CD4-positive, CD25-positive, alpha-beta regulatory T cell (primary cell): Measurements from ENCODE around the gene PPHLN1. TPM values are rescaled to one million over a fixed set of nuclear protein-coding genes. Genes with fewer than 3 reads are reported as not detected.
A peak's percentile ranks its signal among the peaks of the same experiment; 100 is the strongest.

Source experiments
- ATAC-seq, 2 donors: fragments of 150-1000 bp; cut with Tn5 transposase; one replicate each; pipeline ENCODE4 v1.10.0; 2021; ENCODE audit warnings: low read depth in 2 of 2, moderate number of reproducible peaks in 2 of 2, moderate library complexity in 1 of 2
- DNase-seq, 3 donors: peaks; one replicate each; pipeline versions ENCODE4 v3.0.0 to v3.0.0-alpha.2; 2012 to 2022; ENCODE audit warnings: mixed read lengths in 1 of 3
- H3K27ac ChIP-seq: one replicate; pipeline ENCODE4 v1.7.0; 2013; ENCODE audit warnings: mild to moderate bottlenecking, low read length; ENCODE audit not compliant: insufficient read depth, poor library complexity, severe bottlenecking
- H3K27me3 ChIP-seq: one replicate; pipeline ENCODE4 v1.7.0; 2013; ENCODE audit warnings: low read length; ENCODE audit not compliant: control insufficient read depth, insufficient read depth
- H3K36me3 ChIP-seq: one replicate; pipeline ENCODE4 v1.7.0; 2013; ENCODE audit warnings: mild to moderate bottlenecking, low read length, moderate library complexity; ENCODE audit not compliant: control insufficient read depth, insufficient read depth
- H3K4me1 ChIP-seq: 2 replicates; pipeline ENCODE4 v1.7.0; 2013; ENCODE audit warnings: mild to moderate bottlenecking, low read length; ENCODE audit not compliant: insufficient read depth, control insufficient read depth, poor library complexity, severe bottlenecking
- H3K4me3 ChIP-seq: one replicate; pipeline ENCODE4 v1.7.0; 2013; ENCODE audit warnings: low read depth, mild to moderate bottlenecking, low read length, moderate library complexity
- H3K9me3 ChIP-seq, 2 experiments: 1 replicate in 1 of 2; 2 replicates in 1 of 2; pipeline ENCODE4 v1.7.0; 2013; ENCODE audit warnings: low read length in 2 of 2, mild to moderate bottlenecking in 1 of 2, moderate library complexity in 1 of 2; ENCODE audit not compliant: control insufficient read depth in 2 of 2
- H3K27ac Mint-ChIP-seq, 3 donors: one replicate each; pipeline ENCODE4 v1.8.0; 2020 to 2022; ENCODE audit warnings: mild to moderate bottlenecking in 3 of 3, mixed read lengths in 3 of 3, moderate library complexity in 2 of 3
- H3K27me3 Mint-ChIP-seq: one replicate; pipeline ENCODE4 v1.8.0; 2022; ENCODE audit warnings: mild to moderate bottlenecking, mixed read lengths
- H3K36me3 Mint-ChIP-seq: one replicate; pipeline ENCODE4 v1.8.0; 2020; ENCODE audit warnings: mixed read lengths
- H3K4me1 Mint-ChIP-seq, 4 donors: one replicate each; pipeline ENCODE4 v1.8.0; 2020 to 2022; ENCODE audit warnings: mixed read lengths in 4 of 4, mild to moderate bottlenecking in 1 of 4
- H3K4me3 Mint-ChIP-seq, 4 donors: one replicate each; pipeline ENCODE4 v1.8.0; 2020 to 2022; ENCODE audit warnings: mild to moderate bottlenecking in 4 of 4, mixed read lengths in 4 of 4, moderate library complexity in 3 of 4
- H3K9me3 Mint-ChIP-seq, 7 donors: one replicate each; pipeline ENCODE4 v1.8.0; 2020 to 2022; ENCODE audit warnings: mixed read lengths in 7 of 7, mild to moderate bottlenecking in 3 of 7, moderate library complexity in 2 of 7
- polyA plus RNA-seq, 4 donors: library from polyadenylated mRNA; unstranded; fragments of 300-500 nt; fragmentation: Illumina TruSeq; gene quantifications; one replicate each; pipeline ENCODE4 v1.2.3, GENCODE V29; 2021
- total RNA-seq: library from RNA; stranded (reverse); gene quantifications from one replicate; pipeline ENCODE4 v1.2.3, GENCODE V29; 2022

PPHLN1 gene
- total and polyA plus RNA-seq, 5 donors from 2014 or later, result 102 to 186 (median 178) TPM

- peaks cover 0 to 11% (median 1%) of the 10 kb centered on the region in 7 donors for H3K9me3 Mint-ChIP-seq
- DNase-seq, result no peak
- ATAC-seq, result no peak
- Histone ChIP-seq H3K27ac (no peak overlapping the region), H3K9me3 (peaks cover 3 to 4% of the 10 kb centered on the region in 2 experiments), H3K4me1 (no peaks in the 10 kb centered on the region), H3K36me3 (peaks cover 69% of the 10 kb centered on the region), H3K27me3 (no peaks in the 10 kb centered on the region), H3K4me3 (no peak overlapping the region)
- peaks cover 85% of the 10 kb centered on the region for H3K36me3 Mint-ChIP-seq
- no peaks in the 10 kb centered on the region for H3K27me3 Mint-ChIP-seq
- no peaks in the 10 kb centered on the region for H3K4me1 Mint-ChIP-seq
- H3K27ac Mint-ChIP-seq, result no peak overlapping the region
- H3K4me3 Mint-ChIP-seq, result no peak overlapping the region
Observed at GRCh38 chr12:42445891-42446290, 119.9 kb downstream of the PPHLN1 start.

- Histone ChIP-seq H3K4me3 (no peak overlapping the region), H3K27ac (no peak overlapping the region), H3K9me3 (peaks cover 3 to 4% of the 10 kb centered on the region in 2 experiments), H3K36me3 (peaks cover 60% of the 10 kb centered on the region), H3K4me1 (no peaks in the 10 kb centered on the region), H3K27me3 (no peaks in the 10 kb centered on the region)
- peaks cover 0 to 11% (median 0%) of the 10 kb centered on the region in 7 donors for H3K9me3 Mint-ChIP-seq
- H3K27ac Mint-ChIP-seq, result no peak overlapping the region
- no peaks in the 10 kb centered on the region for H3K4me1 Mint-ChIP-seq
- peaks cover 78% of the 10 kb centered on the region for H3K36me3 Mint-ChIP-seq
- DNase-seq (no peak), ATAC-seq (no peak)
- H3K4me3 Mint-ChIP-seq, result no peak overlapping the region
- H3K27me3 Mint-ChIP-seq, result no peaks in the 10 kb centered on the region
Observed at GRCh38 chr12:42446761-42447160, 120.8 kb downstream of the PPHLN1 start.

GRCh38 chr12:42447371-42447786 is 121.4 kb downstream of the PPHLN1 start:
- H3K36me3 ChIP-seq, result peaks cover 54% of the 10 kb centered on the region
- no peaks in the 10 kb centered on the region for H3K4me1 ChIP-seq
- H3K27me3 Mint-ChIP-seq, result no peaks in the 10 kb centered on the region
- no peaks in the 10 kb centered on the region for H3K4me1 Mint-ChIP-seq
- H3K9me3 ChIP-seq, result peaks cover 3 to 4% of the 10 kb centered on the region in 2 experiments
- H3K4me3 ChIP-seq, result no peak overlapping the region
- no peak overlapping the region for H3K27ac ChIP-seq
- no peak for DNase-seq
- H3K36me3 Mint-ChIP-seq, result peaks cover 72% of the 10 kb centered on the region
- no peak overlapping the region for H3K27ac Mint-ChIP-seq
- H3K4me3 Mint-ChIP-seq, result no peak overlapping the region
- H3K9me3 Mint-ChIP-seq, result peaks cover 0 to 11% (median 0%) of the 10 kb centered on the region in 7 donors
- no peak for ATAC-seq
- no peaks in the 10 kb centered on the region for H3K27me3 ChIP-seq

GRCh38 chr12:42448841-42449240 is 122.9 kb downstream of the PPHLN1 start:
- peaks cover 39% of the 10 kb centered on the region for H3K36me3 ChIP-seq
- H3K4me3 ChIP-seq, result no peak overlapping the region
- Mint-ChIP-seq H3K27ac (peak overlapping the region in 1 of 3 donors; percentile 72), H3K9me3 (peaks cover 0 to 6% (median 0%) of the 10 kb centered on the region in 7 donors), H3K27me3 (no peaks in the 10 kb centered on the region), H3K4me3 (no peak overlapping the region), H3K36me3 (peaks cover 57% of the 10 kb centered on the region), H3K4me1 (no peaks in the 10 kb centered on the region)
- no peaks in the 10 kb centered on the region for H3K4me1 ChIP-seq
- ATAC-seq (no peak), DNase-seq (no peak)
- H3K27ac ChIP-seq, result no peak overlapping the region
- peaks cover 2% of the 10 kb centered on the region in 2 experiments for H3K9me3 ChIP-seq
- no peaks in the 10 kb centered on the region for H3K27me3 ChIP-seq

- Mint-ChIP-seq H3K4me3 (no peak overlapping the region), H3K9me3 (no peaks in the 10 kb centered on the region), H3K27me3 (no peaks in the 10 kb centered on the region), H3K36me3 (peaks cover 43% of the 10 kb centered on the region), H3K4me1 (no peaks in the 10 kb centered on the region), H3K27ac (peak overlapping the region in 2 of 3 donors; percentile 16 to 68)
- no peak overlapping the region for H3K27ac ChIP-seq
- H3K36me3 ChIP-seq, result peaks cover 25% of the 10 kb centered on the region
- H3K27me3 ChIP-seq, result no peaks in the 10 kb centered on the region
- no peak overlapping the region for H3K4me3 ChIP-seq
- DNase-seq (no peak), ATAC-seq (no peak)
- H3K9me3 ChIP-seq, result no peaks in the 10 kb centered on the region
- H3K4me1 ChIP-seq, result no peaks in the 10 kb centered on the region
Observed at GRCh38 chr12:42450248-42450647, 124.3 kb downstream of the PPHLN1 start.

GRCh38 chr12:42458575-42458974 is 132.6 kb downstream of the PPHLN1 start:
- Mint-ChIP-seq H3K27me3 (no peaks in the 10 kb centered on the region), H3K4me1 (no peaks in the 10 kb centered on the region), H3K36me3 (no peaks in the 10 kb centered on the region), H3K4me3 (no peak overlapping the region), H3K27ac (no peak overlapping the region), H3K9me3 (no peaks in the 10 kb centered on the region)
- no peak for DNase-seq
- H3K36me3 ChIP-seq, result no peaks in the 10 kb centered on the region
- H3K4me3 ChIP-seq, result no peak overlapping the region
- ATAC-seq, result no peak
- H3K9me3 ChIP-seq, result no peaks in the 10 kb centered on the region
- H3K27ac ChIP-seq, result no peak overlapping the region
- H3K4me1 ChIP-seq, result no peaks in the 10 kb centered on the region
- no peaks in the 10 kb centered on the region for H3K27me3 ChIP-seq

- Histone ChIP-seq H3K27ac (no peak overlapping the region), H3K27me3 (no peaks in the 10 kb centered on the region), H3K4me1 (no peaks in the 10 kb centered on the region), H3K4me3 (no peak overlapping the region), H3K9me3 (no peaks in the 10 kb centered on the region), H3K36me3 (no peaks in the 10 kb centered on the region)
- no peak for ATAC-seq
- Mint-ChIP-seq H3K27ac (no peak overlapping the region), H3K4me1 (no peaks in the 10 kb centered on the region), H3K36me3 (no peaks in the 10 kb centered on the region), H3K4me3 (no peak overlapping the region), H3K27me3 (no peaks in the 10 kb centered on the region), H3K9me3 (no peaks in the 10 kb centered on the region)
- no peak for DNase-seq
Observed at GRCh38 chr12:42459336-42459847, 133.4 kb downstream of the PPHLN1 start.

GRCh38 chr12:42462486-42462885 is 136.5 kb downstream of the PPHLN1 start:
- Mint-ChIP-seq H3K27ac (no peak overlapping the region), H3K36me3 (no peaks in the 10 kb centered on the region), H3K9me3 (no peaks in the 10 kb centered on the region), H3K4me3 (no peak overlapping the region), H3K4me1 (peaks cover 0 to 2% (median 0%) of the 10 kb centered on the region in 4 donors), H3K27me3 (no peaks in the 10 kb centered on the region)
- Histone ChIP-seq H3K9me3 (no peaks in the 10 kb centered on the region), H3K27ac (no peak overlapping the region), H3K36me3 (no peaks in the 10 kb centered on the region), H3K4me1 (no peaks in the 10 kb centered on the region), H3K4me3 (no peak overlapping the region), H3K27me3 (peaks cover 3% of the 10 kb centered on the region)
- ATAC-seq (no peak), DNase-seq (no peak)
